DND-41 (cell line): ENCODE results near the gene CHMP4A.

Experiments
- ATAC-seq: fragments of 200-7000 bp; cut with Tn5 transposase; 3 replicates; pipeline ENCODE4 v1.9.1; 2021; ENCODE audit warnings: low read depth; ENCODE audit not compliant: insufficient read depth
- DNase-seq: peaks from one replicate; pipeline ENCODE4 v3.0.0-alpha.2; 2020
- H2AFZ ChIP-seq: 2 replicates; pipeline ENCODE4 v1.6.0; 2012; ENCODE audit warnings: low read depth, low read length
- H3K27ac ChIP-seq: 2 replicates; pipeline ENCODE4 v1.5.1; 2012; ENCODE audit warnings: low read length, inconsistent platforms
- H3K27me3 ChIP-seq: fragments of 200-600 bp; sonication (generic); 2 replicates; pipeline ENCODE4 v1.6.0; 2012; ENCODE audit warnings: low read length, mild to moderate bottlenecking, inconsistent platforms; ENCODE audit not compliant: insufficient read depth, poor library complexity
- H3K36me3 ChIP-seq: 2 replicates; pipeline ENCODE4 v1.5.1; 2012; ENCODE audit warnings: low read length, inconsistent platforms; ENCODE audit not compliant: insufficient read depth
- H3K4me1 ChIP-seq: 2 replicates; pipeline ENCODE4 v1.5.1; 2012; ENCODE audit warnings: mild to moderate bottlenecking, low read length; ENCODE audit not compliant: insufficient read depth
- H3K4me2 ChIP-seq: 2 replicates; pipeline ENCODE4 v1.6.0; 2012; ENCODE audit warnings: mild to moderate bottlenecking, moderate library complexity, low read length, inconsistent platforms; ENCODE audit not compliant: insufficient read depth
- H3K4me3 ChIP-seq, 2 experiments: fragments of 200-600 bp in 1 of 2; shearing (Covaris generic) in 1 of 2; 2 replicates each; pipeline ENCODE4 v1.5.1; 2012 to 2016; ENCODE audit warnings: inconsistent platforms in 2 of 2, low read length in 2 of 2, mild to moderate bottlenecking in 2 of 2, low read depth in 1 of 2, moderate library complexity in 1 of 2
- H3K79me2 ChIP-seq: 2 replicates; pipeline ENCODE4 v1.6.0; 2012; ENCODE audit warnings: low read length, inconsistent platforms; ENCODE audit not compliant: insufficient read depth
- H3K9ac ChIP-seq: 2 replicates; pipeline ENCODE4 v1.6.0; 2012; ENCODE audit warnings: low read depth, mild to moderate bottlenecking, inconsistent platforms, low read length, moderate library complexity
- H3K9me3 ChIP-seq: 2 replicates; pipeline ENCODE4 v1.5.1; 2012; ENCODE audit warnings: low read length, moderate library complexity, mild to moderate bottlenecking, inconsistent platforms; ENCODE audit not compliant: insufficient read depth, severe bottlenecking
- H4K20me1 ChIP-seq: 2 replicates; pipeline ENCODE4 v1.6.0; 2012; ENCODE audit warnings: low read length; ENCODE audit not compliant: insufficient read depth
- EZH2 ChIP-seq: IDR thresholded peaks from 3 replicates; pipeline ENCODE4 v1.6.1; 2012; ENCODE audit warnings: borderline replicate concordance, low read depth, mild to moderate bottlenecking, moderate library complexity, low read length, inconsistent platforms; ENCODE audit not compliant: severe bottlenecking
- TF ChIP-seq, protein P1 (sequence below): IDR thresholded peaks from 2 replicates; pipeline ENCODE4 v1.5.1; 2012; ENCODE audit warnings: borderline replicate concordance, low read length, moderate library complexity, mild to moderate bottlenecking; ENCODE audit not compliant: poor library complexity, severe bottlenecking; ENCODE audit errors: extremely low read depth

The CHMP4A gene, protein sequence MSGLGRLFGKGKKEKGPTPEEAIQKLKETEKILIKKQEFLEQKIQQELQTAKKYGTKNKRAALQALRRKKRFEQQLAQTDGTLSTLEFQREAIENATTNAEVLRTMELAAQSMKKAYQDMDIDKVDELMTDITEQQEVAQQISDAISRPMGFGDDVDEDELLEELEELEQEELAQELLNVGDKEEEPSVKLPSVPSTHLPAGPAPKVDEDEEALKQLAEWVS

DNA sequence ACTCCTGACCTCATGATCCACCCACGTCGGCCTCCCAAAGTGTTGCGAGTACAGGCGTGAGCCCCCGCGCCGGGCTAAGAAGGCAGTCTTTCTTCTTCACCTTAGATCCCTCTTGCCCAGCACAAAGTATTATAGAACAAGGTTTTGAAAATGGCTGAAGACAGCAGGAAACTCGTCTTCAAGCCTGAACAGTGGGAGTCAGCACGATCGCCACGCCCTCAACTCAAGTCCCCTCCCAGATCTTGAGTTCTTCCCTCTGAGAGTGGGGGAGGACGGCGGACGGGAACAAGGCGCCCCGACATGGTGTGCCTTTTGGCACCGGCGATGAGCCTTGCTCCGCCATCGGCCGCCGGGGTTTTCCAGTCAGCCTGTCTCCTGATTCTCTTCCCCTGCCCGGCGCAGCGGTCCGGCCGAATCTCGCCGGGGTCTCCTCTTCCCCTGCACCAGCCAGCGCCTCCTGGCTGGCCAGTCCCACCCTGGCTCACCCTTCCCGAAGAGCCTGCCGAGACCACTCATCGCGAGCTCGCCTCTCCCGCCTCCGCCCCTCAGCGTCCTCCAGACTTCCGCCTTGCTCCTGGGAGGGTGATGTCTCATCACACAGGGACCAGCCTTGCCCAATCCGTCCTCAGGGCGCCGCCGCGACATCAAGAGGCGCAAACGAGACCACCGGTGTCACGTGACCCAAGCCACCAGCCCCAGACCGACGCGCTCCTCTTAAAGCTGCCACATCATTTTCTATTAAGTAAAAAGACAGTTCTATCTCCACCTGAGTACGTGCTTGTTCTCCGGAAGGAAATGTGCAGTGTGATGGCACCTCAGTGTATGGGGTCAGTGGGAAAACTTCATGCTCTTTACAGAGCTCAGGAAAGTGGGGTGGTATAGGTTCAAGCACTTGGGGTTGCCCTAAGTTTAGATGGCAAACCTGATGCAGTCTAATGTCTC is at the start of gene CHMP4A:
TSS of gene CHMP4A (minus strand) at position 565 of the 942 bp plus-strand sequence. CDS start at position 516, 49 bp downstream.
- Histone ChIP-seq H3K9me3 (no peaks in the 10 kb centered on the region), H3K4me3 (peak within 1 kb of the TSS; percentile 61 to 89), H3K4me2 (peak within 1 kb of the TSS; percentile 92), H3K4me1 (peaks cover 47% of the 10 kb centered on the region), H3K36me3 (peaks cover 40% of the 10 kb centered on the region), H3K27me3 (no peaks in the 10 kb centered on the region), H3K27ac (peak within 1 kb of the TSS; percentile 88), H3K79me2 (peaks cover 46% of the 10 kb centered on the region), H2AFZ (peak within 1 kb of the TSS; percentile 90), H3K9ac (peak within 1 kb of the TSS; percentile 84), H4K20me1 (no peaks in the 10 kb centered on the region)
- DNase-seq (peak; percentile 98), ATAC-seq (peak; percentile 84)
- no peak for TF ChIP-seq EZH2
- TF ChIP-seq, protein P1, sequence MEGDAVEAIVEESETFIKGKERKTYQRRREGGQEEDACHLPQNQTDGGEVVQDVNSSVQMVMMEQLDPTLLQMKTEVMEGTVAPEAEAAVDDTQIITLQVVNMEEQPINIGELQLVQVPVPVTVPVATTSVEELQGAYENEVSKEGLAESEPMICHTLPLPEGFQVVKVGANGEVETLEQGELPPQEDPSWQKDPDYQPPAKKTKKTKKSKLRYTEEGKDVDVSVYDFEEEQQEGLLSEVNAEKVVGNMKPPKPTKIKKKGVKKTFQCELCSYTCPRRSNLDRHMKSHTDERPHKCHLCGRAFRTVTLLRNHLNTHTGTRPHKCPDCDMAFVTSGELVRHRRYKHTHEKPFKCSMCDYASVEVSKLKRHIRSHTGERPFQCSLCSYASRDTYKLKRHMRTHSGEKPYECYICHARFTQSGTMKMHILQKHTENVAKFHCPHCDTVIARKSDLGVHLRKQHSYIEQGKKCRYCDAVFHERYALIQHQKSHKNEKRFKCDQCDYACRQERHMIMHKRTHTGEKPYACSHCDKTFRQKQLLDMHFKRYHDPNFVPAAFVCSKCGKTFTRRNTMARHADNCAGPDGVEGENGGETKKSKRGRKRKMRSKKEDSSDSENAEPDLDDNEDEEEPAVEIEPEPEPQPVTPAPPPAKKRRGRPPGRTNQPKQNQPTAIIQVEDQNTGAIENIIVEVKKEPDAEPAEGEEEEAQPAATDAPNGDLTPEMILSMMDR: peak; percentile 17

DNA sequence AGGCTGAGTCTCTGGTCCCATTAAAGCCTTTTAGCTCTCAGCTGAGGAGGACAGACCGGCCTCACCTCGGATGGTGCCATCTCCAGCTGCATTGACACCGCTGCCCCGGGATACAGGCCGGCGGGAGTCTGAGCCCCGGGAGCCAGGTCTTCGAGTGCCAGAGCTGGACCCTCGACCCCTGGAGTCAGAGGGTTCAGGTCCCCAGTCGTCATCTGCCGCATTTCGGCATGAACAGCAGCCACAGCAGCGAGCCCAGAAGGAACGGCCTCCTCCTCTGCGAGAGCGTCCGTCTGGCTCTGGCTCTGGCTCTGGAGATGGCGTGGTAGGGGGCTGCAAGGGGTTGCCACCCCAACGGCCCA is 48.7 kb upstream of the CHMP4A start:
- Histone ChIP-seq H3K4me1 (no peaks in the 10 kb centered on the region), H2AFZ (no peak overlapping the region), H3K27me3 (no peaks in the 10 kb centered on the region), H3K27ac (no peak overlapping the region), H4K20me1 (no peaks in the 10 kb centered on the region), H3K9me3 (no peaks in the 10 kb centered on the region), H3K4me2 (no peak overlapping the region), H3K36me3 (peaks cover 8% of the 10 kb centered on the region; the same call in 1 of the 2 replicates), H3K4me3 (no peak overlapping the region), H3K9ac (no peak overlapping the region), H3K79me2 (no peaks in the 10 kb centered on the region)
- no peak for ATAC-seq
- TF ChIP-seq EZH2: no peak
- TF ChIP-seq, protein P1: no peak
- no peak for DNase-seq

DNA sequence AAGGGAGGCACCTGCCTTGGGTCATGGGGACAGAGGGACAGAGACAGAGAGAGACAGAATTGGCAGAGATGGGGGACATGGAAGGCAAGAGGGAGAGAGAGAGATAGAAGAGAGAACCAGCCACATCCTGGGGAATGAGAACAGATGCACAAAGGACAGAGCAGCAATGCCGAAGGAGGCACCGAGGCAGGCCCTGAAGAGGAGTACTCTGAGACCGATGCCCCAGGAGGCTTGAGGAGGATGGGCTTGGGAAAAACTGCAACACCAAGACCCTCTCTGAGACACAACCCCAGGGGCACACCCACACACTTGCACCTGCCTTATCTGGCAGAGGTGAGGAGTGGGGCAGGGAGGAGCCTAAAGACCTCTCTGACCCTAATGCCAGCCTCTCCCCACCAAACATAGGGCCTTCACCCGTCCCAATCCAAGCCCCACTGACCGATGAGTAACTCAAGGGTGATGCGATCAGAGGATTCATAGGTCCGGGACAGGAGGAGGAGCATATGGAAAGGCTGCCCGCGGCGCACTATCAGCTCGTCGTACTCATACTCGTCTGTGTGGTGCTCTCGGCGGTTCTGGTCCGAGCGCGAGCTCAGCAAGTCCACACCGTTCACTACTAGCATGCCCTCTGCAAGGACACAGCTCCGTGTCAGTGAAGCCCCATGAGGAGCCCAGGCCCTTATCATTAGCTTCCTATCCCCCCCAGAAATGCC is 48.1 kb upstream of the CHMP4A start:
- Histone ChIP-seq H3K79me2 (no peaks in the 10 kb centered on the region), H3K27ac (no peak overlapping the region), H3K9me3 (no peaks in the 10 kb centered on the region), H3K4me3 (no peak overlapping the region), H2AFZ (no peak overlapping the region), H3K36me3 (peaks cover 2% of the 10 kb centered on the region; the same call in 1 of the 2 replicates), H3K9ac (no peak overlapping the region), H3K4me2 (no peak overlapping the region), H3K27me3 (no peaks in the 10 kb centered on the region), H4K20me1 (no peaks in the 10 kb centered on the region), H3K4me1 (no peaks in the 10 kb centered on the region)
- TF ChIP-seq EZH2: no peak
- TF ChIP-seq, protein P1: no peak
- ATAC-seq (no peak), DNase-seq (no peak)
